Measurements from ENCODE around the gene BSG. TPM values are rescaled to one million over a fixed set of nuclear protein-coding genes. Genes with fewer than 3 reads are reported as not detected.

BSG gene
- total RNA-seq, 1 experiment from 2014 or later, result 618 TPM

GRCh38 chr19:535017-535835 lies 37.2 kb upstream of the BSG start:
- intact Hi-C loops (cut with micrococcal nuclease; ENCODE audit: unreplicated experiment), result no loop called here
- Mint-ChIP-seq H3K4me3 (ENCODE audit: unreplicated experiment) (peak overlapping the region; percentile 54), H3K36me3 (ENCODE audit: insufficient read depth, unreplicated experiment) (peaks cover 40% of the 10 kb centered on the region), H3K4me1 (ENCODE audit: low read depth, unreplicated experiment) (no peaks in the 10 kb centered on the region), H3K9me3 (ENCODE audit: unreplicated experiment) (no peaks in the 10 kb centered on the region), H3K27me3 (ENCODE audit: insufficient read depth, unreplicated experiment) (no peaks in the 10 kb centered on the region), H3K27ac (ENCODE audit: unreplicated experiment) (peak overlapping the region; percentile 57)
- H3K4me1 ChIP-seq, result peaks cover 16% of the 10 kb centered on the region
- BruUV-seq (replicated peaks), result no TSS peak
- CTCF ChIA-PET, result no interaction called here
- TF ChIP-seq, protein P1, sequence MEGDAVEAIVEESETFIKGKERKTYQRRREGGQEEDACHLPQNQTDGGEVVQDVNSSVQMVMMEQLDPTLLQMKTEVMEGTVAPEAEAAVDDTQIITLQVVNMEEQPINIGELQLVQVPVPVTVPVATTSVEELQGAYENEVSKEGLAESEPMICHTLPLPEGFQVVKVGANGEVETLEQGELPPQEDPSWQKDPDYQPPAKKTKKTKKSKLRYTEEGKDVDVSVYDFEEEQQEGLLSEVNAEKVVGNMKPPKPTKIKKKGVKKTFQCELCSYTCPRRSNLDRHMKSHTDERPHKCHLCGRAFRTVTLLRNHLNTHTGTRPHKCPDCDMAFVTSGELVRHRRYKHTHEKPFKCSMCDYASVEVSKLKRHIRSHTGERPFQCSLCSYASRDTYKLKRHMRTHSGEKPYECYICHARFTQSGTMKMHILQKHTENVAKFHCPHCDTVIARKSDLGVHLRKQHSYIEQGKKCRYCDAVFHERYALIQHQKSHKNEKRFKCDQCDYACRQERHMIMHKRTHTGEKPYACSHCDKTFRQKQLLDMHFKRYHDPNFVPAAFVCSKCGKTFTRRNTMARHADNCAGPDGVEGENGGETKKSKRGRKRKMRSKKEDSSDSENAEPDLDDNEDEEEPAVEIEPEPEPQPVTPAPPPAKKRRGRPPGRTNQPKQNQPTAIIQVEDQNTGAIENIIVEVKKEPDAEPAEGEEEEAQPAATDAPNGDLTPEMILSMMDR (IDR thresholded peaks at IDR 0.05; ENCODE audit: insufficient read depth in 1 of 2, low read depth in 1 of 2, low read length in 1 of 2, severe bottlenecking in 1 of 2, unreplicated experiment in 1 of 2), result peak in 1 of 2 experiments; percentile 13
- POLR2A ChIA-PET, result no interaction called here
- no peaks in the 10 kb centered on the region for H3K9me3 ChIP-seq
- no peaks in the 10 kb centered on the region for H3K27me3 ChIP-seq (replicated peaks; ENCODE audit: control insufficient read depth, insufficient read depth, low read length)
- peak in 1 of 2 experiments; percentile 66 for DNase-seq
- no peak overlapping the region for H3K4me3 ChIP-seq (ENCODE audit: low read depth, low read length)
- peaks cover 1% of the 10 kb centered on the region; the same call in 1 of the 2 replicates for H3K36me3 ChIP-seq (ENCODE audit: control insufficient read depth, insufficient read depth, low read length)

GRCh38 chr19:536031-536880 lies 36.1 kb upstream of the BSG start:
- Histone ChIP-seq H3K4me1 (peaks cover 12% of the 10 kb centered on the region; the same call in 1 of the 2 replicates), H3K36me3 (ENCODE audit: control insufficient read depth, insufficient read depth, low read length) (peaks cover 1% of the 10 kb centered on the region; the same call in 1 of the 2 replicates), H3K4me3 (ENCODE audit: low read depth, low read length) (no peak overlapping the region), H3K9me3 (no peaks in the 10 kb centered on the region), H3K27me3 (replicated peaks; ENCODE audit: control insufficient read depth, insufficient read depth, low read length) (no peaks in the 10 kb centered on the region)
- no TSS peak for BruUV-seq (replicated peaks)
- no peak overlapping the region for H3K4me3 Mint-ChIP-seq (ENCODE audit: unreplicated experiment)
- DNase-seq, result no peak
- POLR2A ChIA-PET, result no interaction called here
- peaks cover 40% of the 10 kb centered on the region for H3K36me3 Mint-ChIP-seq (ENCODE audit: insufficient read depth, unreplicated experiment)
- H3K4me1 Mint-ChIP-seq (ENCODE audit: low read depth, unreplicated experiment), result no peaks in the 10 kb centered on the region
- no peak overlapping the region for H3K27ac Mint-ChIP-seq (ENCODE audit: unreplicated experiment)
- CTCF ChIA-PET, result no interaction called here
- TF ChIP-seq, protein P1 (IDR thresholded peaks at IDR 0.05; ENCODE audit: insufficient read depth in 1 of 2, low read depth in 1 of 2, low read length in 1 of 2, severe bottlenecking in 1 of 2, unreplicated experiment in 1 of 2), result no peak
- H3K9me3 Mint-ChIP-seq (ENCODE audit: unreplicated experiment), result no peaks in the 10 kb centered on the region
- no peaks in the 10 kb centered on the region for H3K27me3 Mint-ChIP-seq (ENCODE audit: insufficient read depth, unreplicated experiment)
- intact Hi-C loops (cut with micrococcal nuclease; ENCODE audit: unreplicated experiment), result no loop called here

DNA sequence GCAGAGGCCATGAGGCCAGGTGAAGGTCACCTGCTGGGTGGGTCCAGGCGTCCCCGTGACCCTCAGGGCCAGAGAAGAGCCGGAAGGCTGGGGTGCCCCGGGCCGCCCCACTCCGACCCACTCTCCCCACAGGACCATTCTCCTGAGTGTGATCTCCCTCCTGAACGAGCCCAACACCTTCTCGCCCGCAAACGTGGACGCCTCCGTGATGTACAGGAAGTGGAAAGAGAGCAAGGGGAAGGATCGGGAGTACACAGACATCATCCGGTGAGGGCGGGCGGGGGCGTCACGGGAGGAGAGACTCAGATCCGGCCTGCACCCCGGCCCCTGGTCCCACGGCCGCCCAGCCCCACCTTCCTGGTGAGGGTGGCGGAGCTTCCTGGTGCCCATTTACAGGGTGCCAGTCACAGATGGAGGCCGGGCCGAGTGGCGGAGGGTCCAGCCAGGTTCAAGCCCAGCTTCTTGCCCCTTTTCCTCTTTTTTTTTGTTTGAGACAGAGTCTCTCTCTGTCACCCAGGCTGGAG lies 35.5 kb upstream of the BSG start:
- intact Hi-C loops (cut with micrococcal nuclease; ENCODE audit: unreplicated experiment), result no loop called here
- peaks cover 1% of the 10 kb centered on the region; the same call in 1 of the 2 replicates for H3K36me3 ChIP-seq (ENCODE audit: control insufficient read depth, insufficient read depth, low read length)
- Mint-ChIP-seq H3K9me3 (ENCODE audit: unreplicated experiment) (no peaks in the 10 kb centered on the region), H3K27me3 (ENCODE audit: insufficient read depth, unreplicated experiment) (no peaks in the 10 kb centered on the region), H3K27ac (ENCODE audit: unreplicated experiment) (no peak overlapping the region), H3K4me1 (ENCODE audit: low read depth, unreplicated experiment) (no peaks in the 10 kb centered on the region), H3K4me3 (ENCODE audit: unreplicated experiment) (no peak overlapping the region), H3K36me3 (ENCODE audit: insufficient read depth, unreplicated experiment) (peaks cover 40% of the 10 kb centered on the region)
- ChIA-PET CTCF (no interaction called here), POLR2A (no interaction called here)
- no TSS peak for BruUV-seq (replicated peaks)
- no peaks in the 10 kb centered on the region for H3K27me3 ChIP-seq (replicated peaks; ENCODE audit: control insufficient read depth, insufficient read depth, low read length)
- DNase-seq, result no peak
- TF ChIP-seq, protein P1 (IDR thresholded peaks at IDR 0.05; ENCODE audit: insufficient read depth in 1 of 2, low read depth in 1 of 2, low read length in 1 of 2, severe bottlenecking in 1 of 2, unreplicated experiment in 1 of 2), result no peak
- H3K4me1 ChIP-seq, result peaks cover 12% of the 10 kb centered on the region; the same call in 1 of the 2 replicates
- H3K4me3 ChIP-seq (ENCODE audit: low read depth, low read length), result no peak overlapping the region
- H3K9me3 ChIP-seq, result no peaks in the 10 kb centered on the region

All from Caco-2 (cell line).